ENCODE data around the gene MINDY1.

MINDY1 gene

GRCh38 chr1:150969626-150970025, 37.1 kb downstream of the MINDY1 start:
- H3K4me3 ChIP-seq (ENCODE audit: low read length) = no peak overlapping the region
- H3K36me3 ChIP-seq (replicated peaks; ENCODE audit: insufficient read depth, low read length) = peaks cover 20% of the 10 kb centered on the region
- H4K20me1 ChIP-seq (ENCODE audit: insufficient read depth, low read length) = 0 out of 2 replicates have a peak, but pooled peaks cover 6% of the 10 kb centered on the region

GRCh38 chr1:150968491-150968890, 38.2 kb downstream of the MINDY1 start:
- Histone ChIP-seq H3K4me2 (ENCODE audit: low read depth, low read length) (no peak overlapping the region), H3K27me3 (replicated peaks; ENCODE audit: insufficient read depth, low read length) (no peaks in the 10 kb centered on the region), H3K9ac (ENCODE audit: low read length) (no peak overlapping the region), H3K9me3 (replicated peaks; ENCODE audit: insufficient read depth, low read length) (no peaks in the 10 kb centered on the region), H2AFZ (ENCODE audit: low read length) (no peak overlapping the region), H3K4me1 (ENCODE audit: low read length) (peaks cover 18% of the 10 kb centered on the region), H3K27ac (ENCODE audit: low read length) (no peak overlapping the region), H3K9me2 (replicated peaks; ENCODE audit: insufficient read depth, low read length) (no peaks in the 10 kb centered on the region), H4K20me1 (ENCODE audit: insufficient read depth, low read length) (0 out of 2 replicates have a peak, but pooled peaks cover 6% of the 10 kb centered on the region), H3F3A (ENCODE audit: insufficient read depth, low read length) (no peaks in the 10 kb centered on the region), H3K36me3 (replicated peaks; ENCODE audit: insufficient read depth, low read length) (peaks cover 20% of the 10 kb centered on the region), H3K4me3 (ENCODE audit: low read length) (no peak overlapping the region), H3K79me2 (ENCODE audit: low read length) (peaks cover 65% of the 10 kb centered on the region)
- TF ChIP-seq CTCF (IDR thresholded peaks at IDR 0.05; ENCODE audit: low read length) = no peak
- no peak for TF ChIP-seq EZH2phosphoT487 (IDR thresholded peaks at IDR 0.05; ENCODE audit: low read length)
- no peak for TF ChIP-seq EZH2 (optimal IDR thresholded peaks at IDR 0.05; ENCODE audit: low read depth, low read length)
- no peak for DNase-seq

More at GRCh38 chr1:150969626-150970025, 37.1 kb downstream of the MINDY1 start:
- no peaks in the 10 kb centered on the region for H3K27me3 ChIP-seq (replicated peaks; ENCODE audit: insufficient read depth, low read length)
- peaks cover 72% of the 10 kb centered on the region for H3K79me2 ChIP-seq (ENCODE audit: low read length)
- no peak overlapping the region for H3K27ac ChIP-seq (ENCODE audit: low read length)
- H3K4me2 ChIP-seq (ENCODE audit: low read depth, low read length) = no peak overlapping the region
- no peak for DNase-seq
- TF ChIP-seq CTCF (IDR thresholded peaks at IDR 0.05; ENCODE audit: low read length) (no peak), EZH2phosphoT487 (IDR thresholded peaks at IDR 0.05; ENCODE audit: low read length) (no peak), EZH2 (optimal IDR thresholded peaks at IDR 0.05; ENCODE audit: low read depth, low read length) (no peak)
- H2AFZ ChIP-seq (ENCODE audit: low read length) = no peak overlapping the region
- H3K9ac ChIP-seq (ENCODE audit: low read length) = no peak overlapping the region
- no peaks in the 10 kb centered on the region for H3K9me3 ChIP-seq (replicated peaks; ENCODE audit: insufficient read depth, low read length)
- peaks cover 18% of the 10 kb centered on the region for H3K4me1 ChIP-seq (ENCODE audit: low read length)
- no peaks in the 10 kb centered on the region for H3F3A ChIP-seq (ENCODE audit: insufficient read depth, low read length)
- H3K9me2 ChIP-seq (replicated peaks; ENCODE audit: insufficient read depth, low read length) = no peaks in the 10 kb centered on the region

GRCh38 chr1:150967936-150968335, 38.8 kb downstream of the MINDY1 start:
- Histone ChIP-seq H2AFZ (ENCODE audit: low read length) (no peak overlapping the region), H3K4me1 (ENCODE audit: low read length) (peaks cover 13% of the 10 kb centered on the region), H3K9me2 (replicated peaks; ENCODE audit: insufficient read depth, low read length) (no peaks in the 10 kb centered on the region), H3K4me2 (ENCODE audit: low read depth, low read length) (no peak overlapping the region), H3K9me3 (replicated peaks; ENCODE audit: insufficient read depth, low read length) (no peaks in the 10 kb centered on the region), H3F3A (ENCODE audit: insufficient read depth, low read length) (no peaks in the 10 kb centered on the region), H3K36me3 (replicated peaks; ENCODE audit: insufficient read depth, low read length) (peaks cover 20% of the 10 kb centered on the region), H4K20me1 (ENCODE audit: insufficient read depth, low read length) (0 out of 2 replicates have a peak, but pooled peaks cover 6% of the 10 kb centered on the region), H3K9ac (ENCODE audit: low read length) (no peak overlapping the region), H3K79me2 (ENCODE audit: low read length) (peaks cover 59% of the 10 kb centered on the region), H3K4me3 (ENCODE audit: low read length) (no peak overlapping the region), H3K27me3 (replicated peaks; ENCODE audit: insufficient read depth, low read length) (no peaks in the 10 kb centered on the region), H3K27ac (ENCODE audit: low read length) (no peak overlapping the region)
- no peak for DNase-seq
- TF ChIP-seq EZH2 (optimal IDR thresholded peaks at IDR 0.05; ENCODE audit: low read depth, low read length) = no peak
- no peak for TF ChIP-seq CTCF (IDR thresholded peaks at IDR 0.05; ENCODE audit: low read length)
- no peak for TF ChIP-seq EZH2phosphoT487 (IDR thresholded peaks at IDR 0.05; ENCODE audit: low read length)

Data from MM.1S (cell line).